ENCODE measurements around the gene CDH24.

GRCh38 chr14:23045419-23046357, 11.6 kb downstream of the CDH24 start:
- no peak for TF ChIP-seq CTCF (IDR thresholded peaks at IDR 0.05)
- no peak for TF ChIP-seq EP300 (IDR thresholded peaks at IDR 0.05)
- no peak for TF ChIP-seq POLR2A (IDR thresholded peaks at IDR 0.05)
